Omental fat pad (tissue), 4 donors: ENCODE results near the gene ALDH1B1. TPM values are rescaled to one million over a fixed set of nuclear protein-coding genes. Genes with fewer than 3 reads are reported as not detected.
"Not testable (repeated sequence)": the region's sequence is repeated elsewhere in the genome, so short reads cannot be mapped to it uniquely, and the experiment has no call there.

ENCODE experiments used
- ATAC-seq: fragments of 150-250 bp; one replicate; pipeline ENCODE4 v1.9.1; 2016; ENCODE audit warnings: mild to moderate bottlenecking, moderate library complexity; ENCODE audit not compliant: low FRiP score
- DNase-seq: peaks from one replicate; pipeline ENCODE4 v3.0.0-alpha.2; 2019; ENCODE audit warnings: low spot score
- total RNA-seq, 4 donors: library from RNA; depleted of rRNA; stranded (reverse); fragments of >200 nt; gene quantifications; one replicate each; pipeline ENCODE4 v1.1.0, GENCODE V29; 2016
- TF ChIP-seq, protein P1 (sequence below), 3 donors: fragments of 450-650 bp; IDR thresholded peaks; one replicate each; pipeline ENCODE4 v1.5.1; 2016 to 2017; ENCODE audit warnings: antibody characterized with exemption in 3 of 3, mild to moderate bottlenecking in 3 of 3, moderate library complexity in 2 of 3

ALDH1B1 gene
- total RNA-seq, 4 donors from 2014 or later, result 12.0 to 28.0 (median 21.1) TPM

DNA sequence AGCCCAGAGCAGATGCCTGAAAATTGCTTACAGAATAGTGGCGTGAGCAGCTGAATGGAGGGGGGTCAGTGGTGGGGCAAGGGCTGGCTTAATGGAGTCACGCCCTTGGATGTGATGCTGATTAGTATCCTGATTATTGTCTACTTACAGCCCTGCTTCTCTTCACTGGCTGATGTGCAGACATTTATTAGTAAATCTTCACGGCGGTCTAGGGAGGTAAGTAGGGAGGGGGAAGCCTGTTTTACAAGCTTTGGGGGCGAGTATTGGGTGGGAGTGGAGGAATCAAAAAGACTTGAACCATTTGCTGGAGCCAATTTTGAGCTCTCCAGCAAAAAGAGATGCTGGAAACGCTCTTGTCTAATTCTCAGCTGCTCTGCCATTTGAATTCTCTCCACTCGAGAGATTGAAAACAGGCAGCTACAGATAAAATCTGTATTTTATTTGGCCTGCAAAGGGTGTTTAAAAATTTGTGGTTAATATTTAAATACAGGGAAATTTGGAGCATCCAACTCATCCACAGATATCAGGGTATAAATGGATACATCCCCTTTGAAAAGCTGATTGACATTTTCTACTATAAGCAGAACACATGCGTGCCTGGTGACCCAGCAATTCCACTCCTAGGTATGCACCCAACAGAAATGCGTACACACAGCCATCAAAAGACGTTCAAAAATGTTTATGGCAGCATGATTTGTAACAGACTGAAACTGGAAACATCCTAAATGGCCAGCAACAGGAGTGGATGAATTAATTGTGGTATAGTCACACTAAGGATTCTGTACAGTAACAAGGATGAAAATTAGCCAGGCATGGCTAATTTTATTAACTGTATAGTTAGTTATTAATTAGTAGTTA, 19.5 kb upstream of the ALDH1B1 start:
- TF ChIP-seq, protein P1, sequence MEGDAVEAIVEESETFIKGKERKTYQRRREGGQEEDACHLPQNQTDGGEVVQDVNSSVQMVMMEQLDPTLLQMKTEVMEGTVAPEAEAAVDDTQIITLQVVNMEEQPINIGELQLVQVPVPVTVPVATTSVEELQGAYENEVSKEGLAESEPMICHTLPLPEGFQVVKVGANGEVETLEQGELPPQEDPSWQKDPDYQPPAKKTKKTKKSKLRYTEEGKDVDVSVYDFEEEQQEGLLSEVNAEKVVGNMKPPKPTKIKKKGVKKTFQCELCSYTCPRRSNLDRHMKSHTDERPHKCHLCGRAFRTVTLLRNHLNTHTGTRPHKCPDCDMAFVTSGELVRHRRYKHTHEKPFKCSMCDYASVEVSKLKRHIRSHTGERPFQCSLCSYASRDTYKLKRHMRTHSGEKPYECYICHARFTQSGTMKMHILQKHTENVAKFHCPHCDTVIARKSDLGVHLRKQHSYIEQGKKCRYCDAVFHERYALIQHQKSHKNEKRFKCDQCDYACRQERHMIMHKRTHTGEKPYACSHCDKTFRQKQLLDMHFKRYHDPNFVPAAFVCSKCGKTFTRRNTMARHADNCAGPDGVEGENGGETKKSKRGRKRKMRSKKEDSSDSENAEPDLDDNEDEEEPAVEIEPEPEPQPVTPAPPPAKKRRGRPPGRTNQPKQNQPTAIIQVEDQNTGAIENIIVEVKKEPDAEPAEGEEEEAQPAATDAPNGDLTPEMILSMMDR (IDR thresholded peaks at IDR 0.05), result no peak
- ATAC-seq (no peak), DNase-seq (no peak)

DNA sequence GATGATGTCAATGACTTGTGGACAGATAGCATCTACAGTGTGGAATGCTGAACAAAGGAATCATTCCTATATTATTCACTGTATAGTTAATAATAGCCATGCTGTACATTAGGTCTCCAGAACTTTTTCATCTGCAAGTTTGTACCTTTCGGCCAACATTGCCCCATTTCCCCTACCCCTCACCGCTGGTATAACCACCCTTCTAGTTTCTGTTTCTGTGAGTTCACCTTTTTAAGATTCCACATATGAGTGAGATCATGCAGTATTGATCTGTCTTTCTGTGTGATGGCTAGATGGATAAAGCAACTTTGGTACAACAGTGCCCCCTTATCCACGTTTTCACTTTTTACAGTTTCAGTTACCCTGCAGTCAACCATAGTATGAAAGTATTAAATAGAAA, 18.8 kb upstream of the ALDH1B1 start:
- TF ChIP-seq, protein P1 (IDR thresholded peaks at IDR 0.05), result no peak
- DNase-seq (no peak), ATAC-seq (no peak)

DNA sequence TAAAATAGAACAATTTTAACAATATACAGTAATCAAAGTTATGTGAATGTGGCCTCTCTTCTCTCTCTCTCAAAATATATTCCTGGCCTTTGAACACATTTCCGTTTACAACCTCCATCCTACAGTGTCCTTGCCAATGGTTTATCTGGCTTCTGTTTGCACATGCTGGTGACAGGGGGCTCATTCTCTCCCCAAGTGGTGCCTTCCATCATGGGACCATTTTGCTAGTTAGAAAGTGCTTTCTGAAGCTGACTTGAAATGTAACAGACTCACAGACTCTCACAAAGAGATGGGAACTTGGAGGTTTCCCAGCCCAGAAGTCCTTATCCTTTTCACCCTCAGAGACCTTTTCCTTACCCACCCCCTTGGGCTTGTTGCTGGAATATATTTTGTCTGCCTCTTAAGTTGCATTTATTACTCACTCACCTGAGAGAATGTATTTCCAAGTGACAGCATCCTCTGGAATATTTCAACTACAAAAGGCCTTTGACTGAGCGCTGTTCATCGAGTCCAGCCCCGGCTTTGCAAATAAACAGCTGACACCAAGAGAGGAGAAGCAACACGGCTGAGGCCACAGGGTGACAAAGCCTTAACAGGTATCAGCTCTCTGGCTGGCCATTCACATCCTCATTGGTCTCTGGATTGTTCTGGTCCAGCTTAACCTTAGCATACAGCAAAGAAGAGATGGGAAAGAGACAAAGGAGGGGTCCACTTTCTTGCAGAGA, 17.5 kb upstream of the ALDH1B1 start:
- no peak for DNase-seq
- TF ChIP-seq, protein P1 (IDR thresholded peaks at IDR 0.05), result no peak
- ATAC-seq, result no peak

DNA sequence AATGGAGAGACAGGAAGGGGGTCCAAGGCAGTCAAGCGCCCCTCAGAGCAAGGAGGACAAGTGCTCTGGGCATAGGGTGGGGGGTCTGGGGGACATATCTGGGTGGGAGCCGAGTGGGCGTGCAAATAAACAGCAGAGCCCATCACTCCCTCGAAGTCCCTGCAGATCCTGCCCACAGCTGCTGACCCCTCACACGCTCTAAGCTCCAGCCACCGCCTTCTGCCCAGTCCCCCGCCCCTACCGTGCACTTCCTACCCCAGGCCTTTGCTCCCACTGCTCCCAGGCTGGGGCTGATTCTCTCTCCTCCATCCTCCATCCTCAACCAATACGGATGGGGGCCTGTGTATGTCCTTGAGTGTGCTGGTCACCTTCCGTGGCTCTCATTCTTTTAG, 16.9 kb upstream of the ALDH1B1 start:
- DNase-seq (no peak), ATAC-seq (no peak)
- TF ChIP-seq, protein P1 (IDR thresholded peaks at IDR 0.05), result no peak

DNA sequence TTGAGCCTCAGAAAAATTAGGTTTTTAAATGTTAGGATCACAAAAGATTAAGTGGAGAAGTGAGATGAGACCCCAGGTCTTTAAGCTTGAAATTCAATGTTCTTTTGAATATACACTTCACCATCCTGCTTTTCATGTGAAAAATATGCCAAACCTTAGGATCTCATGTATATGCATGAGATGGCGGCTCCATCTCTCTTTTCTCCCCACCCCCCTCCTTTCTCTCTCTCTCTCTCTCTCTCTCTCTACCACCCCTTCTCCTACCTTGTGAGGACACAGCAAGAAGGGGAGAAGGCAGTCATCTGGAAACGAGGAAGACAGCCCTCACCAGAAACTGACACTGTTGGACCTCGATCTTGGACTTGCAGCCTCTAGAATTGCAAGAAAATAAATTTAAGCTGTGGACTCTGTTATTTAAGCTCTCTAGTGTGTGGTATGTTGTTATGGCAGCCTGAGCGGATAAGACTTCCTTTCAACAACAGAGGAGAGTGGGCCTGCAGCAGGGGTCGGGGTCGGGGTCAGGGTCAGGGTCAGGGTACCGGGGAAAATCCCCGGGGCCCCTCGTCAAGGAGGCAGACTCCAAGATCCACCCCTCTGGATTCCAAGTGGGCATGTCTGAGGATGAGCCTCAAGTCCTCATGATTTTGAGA, 16.4 kb upstream of the ALDH1B1 start:
- DNase-seq (no peak), ATAC-seq (no peak)
- TF ChIP-seq, protein P1 (IDR thresholded peaks at IDR 0.05), result no peak

DNA sequence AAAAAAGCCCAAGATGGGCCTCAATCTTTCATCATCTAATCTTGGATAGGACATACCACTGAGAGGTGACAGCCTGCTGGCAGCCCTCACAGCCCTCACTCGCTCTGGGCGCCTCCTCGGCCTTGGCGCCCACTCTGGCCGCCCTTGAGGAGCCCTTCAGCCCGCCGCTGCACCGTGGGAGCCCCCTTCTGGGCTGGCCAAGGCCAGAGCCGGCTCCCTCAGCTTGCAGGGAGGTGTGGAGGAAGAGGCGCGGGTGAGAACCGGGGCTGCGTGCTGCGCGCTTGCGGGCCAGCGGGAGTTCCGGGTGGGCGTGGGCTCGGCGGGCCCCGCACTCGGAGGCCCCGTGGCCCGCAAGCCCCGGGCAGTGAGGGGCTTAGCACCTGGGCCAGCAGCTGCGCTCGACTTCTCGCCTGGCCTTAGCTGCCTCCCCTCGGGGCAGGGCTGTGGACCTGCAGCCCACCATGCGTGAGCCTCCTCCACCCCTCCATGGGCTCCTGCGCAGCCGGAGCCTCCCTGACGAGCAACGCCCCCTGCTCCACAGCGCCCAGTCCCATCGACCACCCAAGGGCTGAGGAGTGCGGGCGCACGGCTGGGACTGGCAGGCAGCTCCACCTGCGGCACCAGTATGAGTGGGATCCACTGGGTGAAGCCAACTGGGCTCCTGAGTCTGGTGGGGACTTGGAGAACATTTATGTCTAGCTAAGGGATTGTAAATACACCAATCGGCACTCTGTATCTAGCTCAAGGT, 15.0 kb upstream of the ALDH1B1 start:
- not testable (repeated sequence) for ATAC-seq, DNase-seq
